ENCODE measurements around the gene FGG. TPM values are rescaled to one million over a fixed set of nuclear protein-coding genes. Genes with fewer than 3 reads are reported as not detected.
A peak's percentile ranks its signal among the peaks of the same experiment; 100 is the strongest.

The FGG gene
- total and polyA plus RNA-seq, 2 of the 13 experiments (the other 11 are each of a cell fraction or from before 2014, with no cell fraction given): 1,037 to 2,423 TPM

DNA sequence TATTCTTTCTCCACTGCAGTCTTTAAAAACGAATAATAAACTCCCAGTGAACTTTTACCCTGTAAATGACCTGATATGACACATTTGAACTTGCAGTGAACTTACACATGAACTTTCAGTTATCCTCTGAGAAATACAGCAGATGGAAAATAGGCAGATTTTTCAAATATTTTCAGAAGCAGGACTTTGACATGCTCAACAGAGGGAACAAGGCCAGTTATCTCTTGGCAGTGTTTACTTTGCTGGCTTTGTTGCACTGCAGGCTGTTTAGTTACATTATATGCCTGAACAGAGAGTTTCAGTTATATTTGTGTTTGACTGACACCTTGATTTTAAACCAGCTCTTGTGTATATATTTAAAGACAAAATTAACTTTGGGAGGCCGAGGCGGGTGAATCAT lies 47.6 kb upstream of the FGG start (continued):
- TF ChIP-seq, protein P1, sequence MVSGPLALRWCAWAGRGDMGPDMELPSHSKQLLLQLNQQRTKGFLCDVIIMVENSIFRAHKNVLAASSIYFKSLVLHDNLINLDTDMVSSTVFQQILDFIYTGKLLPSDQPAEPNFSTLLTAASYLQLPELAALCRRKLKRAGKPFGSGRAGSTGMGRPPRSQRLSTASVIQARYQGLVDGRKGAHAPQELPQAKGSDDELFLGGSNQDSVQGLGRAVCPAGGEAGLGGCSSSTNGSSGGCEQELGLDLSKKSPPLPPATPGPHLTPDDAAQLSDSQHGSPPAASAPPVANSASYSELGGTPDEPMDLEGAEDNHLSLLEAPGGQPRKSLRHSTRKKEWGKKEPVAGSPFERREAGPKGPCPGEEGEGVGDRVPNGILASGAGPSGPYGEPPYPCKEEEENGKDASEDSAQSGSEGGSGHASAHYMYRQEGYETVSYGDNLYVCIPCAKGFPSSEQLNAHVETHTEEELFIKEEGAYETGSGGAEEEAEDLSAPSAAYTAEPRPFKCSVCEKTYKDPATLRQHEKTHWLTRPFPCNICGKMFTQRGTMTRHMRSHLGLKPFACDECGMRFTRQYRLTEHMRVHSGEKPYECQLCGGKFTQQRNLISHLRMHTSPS (CRISPR knock-in tag; IDR thresholded peaks at IDR 0.05; ENCODE audit: low read depth): no peak
- TF ChIP-seq GPN1 (CRISPR knock-in tag; IDR thresholded peaks at IDR 0.05; ENCODE audit: borderline replicate concordance) (no peak), TFDP2 (CRISPR knock-in tag; IDR thresholded peaks at IDR 0.05) (0 out of 2 replicates have a peak, but pooled peaks have one; percentile 24), TCF12 (IDR thresholded peaks at IDR 0.05) (no peak), TCF12 (CRISPR knock-in tag; IDR thresholded peaks at IDR 0.05) (0 out of 2 replicates have a peak, but pooled peaks have one; percentile 54), ZMYM4 (CRISPR knock-in tag; IDR thresholded peaks at IDR 0.05) (peak; percentile 70), SMAD1 (CRISPR knock-in tag; IDR thresholded peaks at IDR 0.05; ENCODE audit: borderline replicate concordance, low read depth) (no peak), SIX4 (CRISPR knock-in tag; IDR thresholded peaks at IDR 0.05) (peak; percentile 13; the same call in 1 of the 2 replicates), TFE3 (CRISPR knock-in tag; IDR thresholded peaks at IDR 0.05) (0 out of 2 replicates have a peak, but pooled peaks have one; percentile 25), PRMT3 (CRISPR knock-in tag; IDR thresholded peaks at IDR 0.05; ENCODE audit: borderline replicate concordance, low read depth) (no peak), SCMH1 (CRISPR knock-in tag; IDR thresholded peaks at IDR 0.05; ENCODE audit: borderline replicate concordance) (no peak), SOX5 (CRISPR knock-in tag; IDR thresholded peaks at IDR 0.05; ENCODE audit: borderline replicate concordance) (peak; percentile 98), TOE1 (CRISPR knock-in tag; IDR thresholded peaks at IDR 0.05) (no peak), NBN (conservative IDR thresholded peaks at IDR 0.05) (no peak), HOXD1 (CRISPR knock-in tag; IDR thresholded peaks at IDR 0.05) (no peak), NFRKB (IDR thresholded peaks at IDR 0.05) (no peak), ADNP (CRISPR knock-in tag; IDR thresholded peaks at IDR 0.05) (no peak), MEIS1 (CRISPR knock-in tag; IDR thresholded peaks at IDR 0.05; ENCODE audit: borderline replicate concordance) (peak; percentile 75; the same call in 1 of the 2 replicates), MTERF4 (CRISPR knock-in tag; IDR thresholded peaks at IDR 0.05) (no peak), HMG20A (CRISPR knock-in tag; IDR thresholded peaks at IDR 0.05; ENCODE audit: borderline replicate concordance) (peak; percentile 89), ELF3 (CRISPR knock-in tag; IDR thresholded peaks at IDR 0.05) (peak; percentile 71), ZFAT (CRISPR knock-in tag; conservative IDR thresholded peaks at IDR 0.05) (no peak), RARG (CRISPR knock-in tag; IDR thresholded peaks at IDR 0.05; ENCODE audit: low read depth) (no peak)

Measured in HepG2 (cell line).